Mesothelial cell of epicardium (in vitro differentiated cells): Measurements from ENCODE around the gene UPK1A. TPM values are rescaled to one million over a fixed set of nuclear protein-coding genes. Genes with fewer than 3 reads are reported as not detected.
A peak's percentile ranks its signal among the peaks of the same experiment; 100 is the strongest.

ENCODE experiments used
- DNase-seq, 2 experiments: peaks; one replicate each; pipeline ENCODE4 v3.0.0; 2021; ENCODE audit warnings: low spot score in 2 of 2; ENCODE audit not compliant: unreplicated experiment in 2 of 2
- H3K27ac Mint-ChIP-seq: 2 replicates; pipeline ENCODE4 v1.8.0; 2021; ENCODE audit warnings: mixed read lengths
- H3K27me3 Mint-ChIP-seq: 2 replicates; pipeline ENCODE4 v1.8.0; 2021; ENCODE audit warnings: low read depth, mixed read lengths
- H3K36me3 Mint-ChIP-seq: 2 replicates; pipeline ENCODE4 v1.8.0; 2021; ENCODE audit warnings: mixed read lengths
- H3K4me1 Mint-ChIP-seq: 2 replicates; pipeline ENCODE4 v1.8.0; 2021; ENCODE audit warnings: mixed read lengths
- H3K4me3 Mint-ChIP-seq: 2 replicates; pipeline ENCODE4 v1.8.0; 2021; ENCODE audit warnings: mild to moderate bottlenecking, moderate library complexity, mixed read lengths
- H3K9me3 Mint-ChIP-seq: 2 replicates; pipeline ENCODE4 v1.8.0; 2021; ENCODE audit warnings: mixed read lengths
- CTCF ChIP-seq: fragments of 200-600 bp; sonication (generic); IDR thresholded peaks from one replicate; pipeline ENCODE4 v1.5.0; 2021; ENCODE audit warnings: antibody characterized with exemption; ENCODE audit not compliant: unreplicated experiment
- total RNA-seq: library from RNA; stranded (reverse); gene quantifications from 3 replicates; pipeline ENCODE4 v1.2.1, GENCODE V29; 2021

The UPK1A gene
- total RNA-seq, 1 donor from 2014 or later, result 2.0 TPM

GRCh38 chr19:35641515-35642151, 24.7 kb upstream of the UPK1A start, which contains the start of gene ETV2:
ETV2 (plus strand) TSS chr19:35641745; CDS start chr19:35642461, 716 bp downstream.
- H3K27me3 Mint-ChIP-seq, result no peaks in the 10 kb centered on the region
- no peak for TF ChIP-seq CTCF
- no peak within 1 kb of the TSS for H3K27ac Mint-ChIP-seq
- peaks cover 17% of the 10 kb centered on the region for H3K4me1 Mint-ChIP-seq
- DNase-seq, result no peak
- peaks cover 9% of the 10 kb centered on the region for H3K36me3 Mint-ChIP-seq
- H3K4me3 Mint-ChIP-seq, result peak within 1 kb of the TSS; percentile 76
- H3K9me3 Mint-ChIP-seq, result no peaks in the 10 kb centered on the region

- peak overlapping the region; percentile 76 for H3K4me3 Mint-ChIP-seq
- no peak overlapping the region for H3K27ac Mint-ChIP-seq
- H3K27me3 Mint-ChIP-seq, result no peaks in the 10 kb centered on the region
- no peaks in the 10 kb centered on the region for H3K9me3 Mint-ChIP-seq
- no peak for DNase-seq
- no peak for TF ChIP-seq CTCF
- peaks cover 17% of the 10 kb centered on the region for H3K4me1 Mint-ChIP-seq
- H3K36me3 Mint-ChIP-seq, result peaks cover 4% of the 10 kb centered on the region
Observed at GRCh38 chr19:35642312-35642711, 24.0 kb upstream of the UPK1A start.

- Mint-ChIP-seq H3K4me1 (peaks cover 17% of the 10 kb centered on the region), H3K4me3 (peak overlapping the region; percentile 76), H3K27me3 (no peaks in the 10 kb centered on the region), H3K9me3 (no peaks in the 10 kb centered on the region), H3K36me3 (peaks cover 4% of the 10 kb centered on the region), H3K27ac (no peak overlapping the region)
- no peak for TF ChIP-seq CTCF
- DNase-seq, result no peak
Observed at GRCh38 chr19:35642798-35643254, 23.5 kb upstream of the UPK1A start.

GRCh38 chr19:35643255-35644205, 22.8 kb upstream of the UPK1A start:
- no peaks in the 10 kb centered on the region for H3K36me3 Mint-ChIP-seq
- peaks cover 17% of the 10 kb centered on the region for H3K4me1 Mint-ChIP-seq
- peak; percentile 76 to 82 for DNase-seq
- peak overlapping the region; percentile 76 for H3K4me3 Mint-ChIP-seq
- TF ChIP-seq CTCF, result no peak
- peak overlapping the region; percentile 95 for H3K27ac Mint-ChIP-seq
- no peaks in the 10 kb centered on the region for H3K27me3 Mint-ChIP-seq
- H3K9me3 Mint-ChIP-seq, result no peaks in the 10 kb centered on the region

GRCh38 chr19:35644206-35644986, 21.9 kb upstream of the UPK1A start:
- Mint-ChIP-seq H3K27ac (peak overlapping the region; percentile 95), H3K27me3 (no peaks in the 10 kb centered on the region), H3K9me3 (no peaks in the 10 kb centered on the region), H3K36me3 (no peaks in the 10 kb centered on the region), H3K4me3 (peak overlapping the region; percentile 76), H3K4me1 (peaks cover 25% of the 10 kb centered on the region)
- no peak for TF ChIP-seq CTCF
- DNase-seq, result peak; percentile 78 to 85
